ENCODE data around the gene COL5A1.

DNA sequence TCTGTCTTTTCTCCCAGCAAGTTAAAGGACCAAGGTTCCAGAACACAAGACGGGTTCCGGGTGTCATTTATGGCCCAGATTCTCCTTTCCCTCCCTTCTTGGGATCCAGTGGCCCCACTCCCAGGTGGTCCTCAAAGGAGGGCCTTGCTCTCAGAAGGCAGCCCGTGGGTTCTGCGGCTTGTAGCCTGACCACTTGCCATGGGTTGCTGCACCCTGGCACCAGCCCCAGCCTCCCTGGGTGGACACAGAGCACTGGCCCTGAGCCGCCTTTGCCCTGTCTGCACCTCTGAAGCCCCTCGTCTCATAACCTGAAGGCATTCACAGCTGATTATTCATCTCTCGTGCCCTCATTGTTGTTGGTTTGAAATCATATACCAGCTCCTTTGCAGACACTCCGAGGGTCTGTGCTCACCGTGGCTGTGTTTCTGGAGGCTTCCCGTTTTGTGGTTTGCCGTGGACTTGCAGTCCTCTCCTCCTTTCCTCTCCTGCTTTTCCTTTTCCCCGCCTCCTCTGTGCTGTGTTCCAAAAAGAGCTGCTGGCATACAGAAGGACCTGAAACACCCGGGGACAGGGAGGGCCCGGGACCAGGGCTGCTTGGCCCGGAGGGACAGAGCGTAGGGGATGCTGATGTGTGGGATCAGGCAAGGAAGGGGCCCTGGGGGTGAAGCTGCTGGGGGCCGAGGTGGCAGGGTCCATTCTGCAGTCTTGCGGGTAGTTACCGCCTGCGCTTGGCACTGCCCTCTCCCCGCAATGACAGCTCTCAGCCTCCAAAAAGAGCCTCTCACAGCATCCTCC lies 189.5 kb downstream of the COL5A1 start:
- TF ChIP-seq EZH2 (IDR thresholded peaks at IDR 0.05; ENCODE audit: low read length) (no peak), CTCF (optimal IDR thresholded peaks at IDR 0.05 in 1 of 3, IDR thresholded peaks at IDR 0.05 in 1 of 3, conservative IDR thresholded peaks at IDR 0.05 in 1 of 3; ENCODE audit: extremely low read depth in 1 of 3, insufficient read depth in 2 of 3, low read length in 3 of 3) (no peak)
